Measurements from ENCODE around the gene EIF4H.
"Not testable (repeated sequence)": the region's sequence is repeated elsewhere in the genome, so short reads cannot be mapped to it uniquely, and the experiment has no call there.

Gene EIF4H

DNA sequence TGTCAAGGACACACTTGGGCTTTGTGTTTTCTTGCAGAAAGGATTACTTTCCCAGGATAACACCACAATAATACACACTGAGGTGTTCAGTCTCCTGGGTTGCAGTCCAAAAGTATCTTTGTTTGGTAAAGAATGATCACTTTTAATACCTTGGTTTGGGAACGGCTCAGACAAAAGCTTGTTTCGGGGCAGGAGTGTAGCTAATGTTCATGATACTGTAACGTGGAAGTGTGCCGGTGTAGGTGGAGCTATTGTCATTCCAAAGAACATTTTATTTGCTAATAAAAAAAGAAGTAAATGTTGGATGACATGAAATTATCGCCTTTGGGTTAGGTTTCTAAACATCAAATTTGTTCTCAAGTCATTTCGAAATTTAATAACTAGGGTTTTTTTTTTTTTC is 1.2 kb downstream of the EIF4H start:
- no peak for DNase-seq (ENCODE audit: low spot score)

DNA sequence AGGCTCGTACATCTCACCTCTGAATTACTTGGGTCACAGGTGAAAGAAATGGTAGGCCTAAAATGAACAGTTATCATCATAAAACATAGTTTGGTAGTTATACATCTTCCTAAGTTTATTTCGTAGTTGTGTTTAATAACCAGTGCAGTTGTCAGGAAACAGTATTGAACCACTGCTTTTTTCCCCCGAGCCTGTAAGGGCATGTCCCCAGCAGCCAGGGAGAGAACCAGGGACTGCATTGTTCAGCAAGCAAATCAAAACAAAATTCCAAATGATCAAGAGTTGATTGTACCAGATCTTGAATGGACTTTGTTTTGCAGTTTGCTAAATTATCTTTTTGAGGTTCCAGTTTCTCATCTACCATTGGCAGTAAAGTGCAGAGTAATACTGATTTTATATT is 2.4 kb downstream of the EIF4H start:
- no peak for DNase-seq (ENCODE audit: low spot score)

- no peak for DNase-seq (ENCODE audit: low spot score)
Measured at GRCh38 chr7:74178632-74179031, 4.5 kb downstream of the EIF4H start.

DNA sequence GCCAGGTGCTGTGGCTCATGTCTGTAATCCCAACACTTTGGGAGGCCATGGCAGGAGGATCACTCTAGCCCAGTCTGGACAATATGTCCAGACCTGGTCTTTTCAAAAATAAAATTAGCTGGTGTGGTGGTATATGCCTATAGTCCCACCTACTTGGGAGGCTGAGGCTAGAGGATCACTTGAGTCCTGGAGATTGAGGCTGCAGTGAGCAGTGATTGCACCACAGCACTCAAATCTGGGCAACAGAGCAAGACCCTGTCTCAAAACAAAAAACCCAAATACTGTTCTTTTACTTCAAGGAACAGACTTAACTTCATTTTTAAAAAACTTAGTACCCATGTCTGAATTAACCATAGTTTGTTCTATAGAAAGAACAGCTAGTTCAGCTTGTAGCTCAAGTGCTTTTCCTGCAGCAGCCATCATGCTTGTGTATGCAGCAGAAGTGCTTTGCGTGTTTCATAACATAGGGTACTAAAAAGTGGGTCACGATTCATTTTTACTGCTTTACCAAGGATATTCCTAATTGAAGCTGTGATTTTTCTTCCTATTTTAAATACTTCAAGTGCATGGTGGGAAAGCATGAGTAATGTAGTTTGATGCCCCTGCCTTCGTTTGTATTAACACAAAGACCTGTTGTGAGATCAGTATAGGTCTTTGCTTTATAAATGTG is 5.9 kb downstream of the EIF4H start:
- no peak for DNase-seq (ENCODE audit: low spot score)

DNA sequence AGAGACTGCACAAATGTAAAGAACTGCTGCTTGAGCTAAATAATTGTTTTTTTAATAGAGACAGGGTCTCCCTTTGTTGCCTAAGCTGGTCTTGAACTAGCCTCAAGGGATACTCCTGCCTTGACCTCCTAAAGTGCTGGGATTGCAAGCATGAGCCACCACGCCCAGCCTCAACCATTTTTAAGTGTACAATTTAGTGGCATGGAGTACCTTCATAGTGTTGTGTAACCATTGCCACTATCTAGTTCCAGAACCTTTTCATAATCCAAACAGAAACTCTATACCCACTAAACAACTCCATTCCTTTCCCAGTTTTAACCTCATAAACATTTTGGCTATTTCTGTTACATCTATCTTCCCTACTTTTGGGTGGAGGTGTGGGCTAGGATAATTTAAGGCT is 6.7 kb downstream of the EIF4H start:
- no peak for DNase-seq (ENCODE audit: low spot score)

GRCh38 chr7:74181821-74182220 is 7.7 kb downstream of the EIF4H start:
- no peak for DNase-seq (ENCODE audit: low spot score)

DNA sequence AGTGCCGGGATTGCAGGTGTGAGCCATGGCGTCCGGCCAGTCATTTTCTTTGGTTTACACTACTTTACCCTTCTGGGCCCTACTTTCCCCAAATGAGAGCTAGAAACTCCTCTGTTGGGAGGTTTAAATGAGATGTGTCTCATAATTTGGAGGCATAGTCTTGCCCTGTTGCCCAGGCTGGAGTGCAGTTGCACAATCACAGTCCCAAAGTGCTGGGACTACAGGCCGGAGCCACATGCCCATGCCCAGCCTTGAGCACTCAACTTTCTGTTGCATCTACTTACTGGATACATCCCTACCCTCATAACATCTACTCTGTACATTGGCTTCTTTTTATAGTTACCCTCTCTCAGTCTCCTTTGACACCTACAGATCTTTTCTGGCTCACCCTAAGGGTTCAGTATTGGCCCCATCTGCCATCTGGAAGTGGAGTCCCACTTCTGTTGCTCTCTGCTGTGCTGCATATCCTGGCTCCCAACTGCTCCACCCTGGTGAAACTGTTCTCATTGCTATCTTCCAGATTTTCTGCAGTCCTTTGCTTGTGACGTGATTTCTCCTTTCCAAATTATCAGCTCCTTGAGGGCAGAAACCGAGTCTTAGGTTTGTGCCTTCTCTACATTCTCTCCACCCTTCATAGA is 8.4 kb downstream of the EIF4H start:
- DNase-seq (ENCODE audit: low spot score): no peak

GRCh38 chr7:74183142-74183541 is 9.0 kb downstream of the EIF4H start:
- no peak for DNase-seq (ENCODE audit: low spot score)

- peak; percentile 60 for DNase-seq (ENCODE audit: low spot score)
Measured at GRCh38 chr7:74183653-74184450, 9.7 kb downstream of the EIF4H start.

- no peak for DNase-seq (ENCODE audit: low spot score)
Measured at GRCh38 chr7:74185016-74185415, 10.9 kb downstream of the EIF4H start.

DNA sequence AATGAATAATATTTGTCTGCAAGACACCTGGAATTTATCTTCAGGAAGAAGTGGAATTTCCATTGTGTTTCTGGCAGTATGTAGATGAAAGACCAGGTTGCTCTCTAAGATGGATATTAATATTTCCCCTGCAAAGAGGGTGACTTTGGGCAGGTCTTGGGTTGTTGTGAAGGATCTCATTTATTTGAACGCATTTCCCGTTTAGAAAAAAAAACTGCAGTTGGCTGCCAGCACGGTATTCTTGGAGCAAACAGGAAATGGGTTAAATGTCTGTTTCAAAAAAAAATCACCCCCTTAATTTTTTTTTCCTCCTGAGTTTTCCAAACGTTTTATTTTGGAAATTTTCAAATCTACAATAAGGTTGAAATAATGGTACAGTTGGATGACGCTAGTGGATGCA is 11.5 kb downstream of the EIF4H start:
- DNase-seq (ENCODE audit: low spot score): no peak

GRCh38 chr7:74187915-74188675 is 13.9 kb downstream of the EIF4H start:
- peak; percentile 45 for DNase-seq (ENCODE audit: low spot score)

DNA sequence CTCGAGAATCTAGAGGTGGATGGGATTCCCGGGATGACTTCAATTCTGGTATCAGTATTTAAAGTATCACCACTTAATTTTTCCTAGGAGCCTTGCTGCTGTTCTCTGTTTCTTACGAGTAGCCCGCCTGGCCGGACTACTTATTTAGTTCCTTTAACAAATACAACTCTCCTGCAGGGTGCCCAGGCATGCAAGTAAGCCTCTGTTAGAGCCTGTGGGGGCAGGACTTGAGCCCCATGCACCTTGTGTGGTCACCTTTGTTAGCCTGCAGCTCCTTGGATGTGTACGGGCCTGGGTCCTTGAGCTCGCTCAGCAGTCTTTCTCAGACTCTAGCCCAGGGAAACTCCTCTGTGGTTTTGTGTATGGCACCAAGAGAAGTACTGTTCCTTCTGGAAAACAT is 16.1 kb downstream of the EIF4H start:
- DNase-seq (ENCODE audit: low spot score): no peak

- no peak for DNase-seq (ENCODE audit: low spot score)
Measured at GRCh38 chr7:74191231-74191630, 17.1 kb downstream of the EIF4H start.

GRCh38 chr7:74193054-74193453 is 18.9 kb downstream of the EIF4H start:
- no peak for DNase-seq (ENCODE audit: low spot score)

DNA sequence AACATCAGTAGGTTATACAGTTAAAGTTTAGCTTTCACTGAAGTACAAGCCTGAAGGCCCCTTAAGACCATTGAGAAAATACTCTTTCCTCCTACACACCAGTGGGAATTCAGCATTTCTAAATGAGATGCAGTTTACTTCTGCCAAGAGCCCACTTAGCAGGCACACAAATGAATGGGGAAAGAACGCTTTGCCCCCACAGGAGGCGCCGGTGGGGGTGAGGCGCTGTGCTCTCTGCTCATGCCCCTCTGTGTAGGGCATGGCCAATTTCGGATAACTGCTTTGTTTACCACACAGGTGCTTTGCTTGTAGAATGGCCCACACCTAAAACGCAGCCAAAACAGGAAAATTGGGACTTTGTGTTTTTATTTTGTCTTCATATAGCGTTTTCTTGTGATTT is 19.8 kb downstream of the EIF4H start:
- no peak for DNase-seq (ENCODE audit: low spot score)

DNA sequence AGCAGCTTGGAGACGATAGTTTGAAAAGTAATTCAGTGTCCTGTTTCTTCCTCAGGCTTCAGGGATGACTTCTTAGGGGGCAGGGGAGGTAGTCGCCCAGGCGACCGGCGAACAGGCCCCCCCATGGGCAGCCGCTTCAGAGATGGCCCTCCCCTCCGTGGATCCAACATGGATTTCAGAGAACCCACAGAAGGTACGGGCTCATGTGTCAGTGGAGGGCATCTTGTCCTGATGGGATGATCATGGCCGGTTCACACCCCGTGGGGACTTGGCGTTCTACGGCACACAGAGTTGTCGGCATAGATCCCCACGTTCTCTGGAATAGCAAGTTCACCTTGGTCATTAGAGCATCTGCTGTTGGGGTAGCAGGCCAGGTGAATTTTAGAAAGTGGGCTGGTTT is 20.5 kb downstream of the EIF4H start:
- DNase-seq (ENCODE audit: low spot score): no peak

- DNase-seq (ENCODE audit: low spot score): not testable (repeated sequence)
Measured at GRCh38 chr7:74195139-74195860, 21.1 kb downstream of the EIF4H start.

GRCh38 chr7:74195968-74196654 is 22.0 kb downstream of the EIF4H start:
- DNase-seq (ENCODE audit: low spot score): not testable (repeated sequence)

GRCh38 chr7:74197449-74198124 is 23.4 kb downstream of the EIF4H start:
- no peak for DNase-seq (ENCODE audit: low spot score)
